Measurements from ENCODE around the gene PRRG2.

Gene PRRG2

DNA sequence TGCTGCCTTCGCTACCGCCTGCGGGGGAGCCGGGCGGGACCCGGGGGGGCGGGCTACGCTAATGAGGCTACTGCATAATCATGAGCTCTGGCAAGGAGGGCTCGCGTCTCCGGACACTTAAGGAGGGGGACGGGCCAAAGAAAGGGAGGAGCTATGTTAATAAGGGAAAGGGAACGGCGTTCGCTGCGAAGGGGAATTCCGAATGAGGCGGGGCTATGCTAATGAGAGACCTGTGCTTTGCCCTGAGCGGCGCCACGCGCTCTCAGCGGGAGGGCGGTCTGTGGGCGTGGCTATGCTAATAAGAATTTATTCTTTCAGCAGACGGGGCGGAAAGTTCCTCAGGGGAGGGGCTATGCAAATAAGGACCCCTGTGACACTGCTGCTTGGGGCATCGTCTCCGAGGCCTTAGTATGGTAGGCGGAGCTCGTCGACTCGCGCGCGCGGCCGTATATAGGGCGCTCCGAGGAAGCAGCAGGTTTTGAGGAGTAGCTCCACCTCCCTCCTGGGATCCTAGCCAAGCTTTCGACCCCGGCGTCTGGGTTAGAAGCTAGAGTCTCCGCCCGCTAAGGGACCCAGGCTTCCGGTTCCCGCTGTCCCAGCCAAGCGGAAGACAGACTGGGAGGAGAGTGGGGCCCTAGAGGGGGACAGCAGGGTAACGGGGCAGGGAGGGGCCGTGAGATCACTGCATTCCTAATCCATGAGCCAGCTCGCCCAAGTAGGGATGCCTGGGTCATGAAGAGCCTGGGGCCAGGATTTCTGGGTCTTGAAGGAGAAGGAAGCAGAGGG is 59.2 kb downstream of the PRRG2 start, which contains the start of gene RRAS:
Gene RRAS (minus strand): TSS at position 31 of the 786 bp plus-strand sequence. CDS start 45 bp downstream, outside the sequence.
- peak within 1 kb of the TSS; percentile 63; the same call in 1 of the 2 replicates for H2AFZ ChIP-seq (ENCODE audit: low read depth)
- H3K79me2 ChIP-seq (ENCODE audit: insufficient read depth, low read depth), result peaks cover 28% of the 10 kb centered on the region

More for the DNA sequence above, 59.2 kb downstream of the PRRG2 start, which contains the start of gene RRAS:
- H3K27me3 ChIP-seq (ENCODE audit: insufficient read depth, low read depth), result peaks cover 14% of the 10 kb centered on the region; the same call in 1 of the 2 replicates
- H3K27ac ChIP-seq, result peak within 1 kb of the TSS; percentile 70
- H3K4me3 ChIP-seq (IDR thresholded peaks at IDR 0.05; ENCODE audit: insufficient read depth, low read depth, low read length), result no peak within 1 kb of the TSS
- H3K9ac ChIP-seq, result peak within 1 kb of the TSS; percentile 42
- no peak for TF ChIP-seq CTCF (conservative IDR thresholded peaks at IDR 0.05; ENCODE audit: low read depth, low read length)
- no peaks in the 10 kb centered on the region for H4K20me1 ChIP-seq (ENCODE audit: insufficient read depth)
- H3K36me3 ChIP-seq (ENCODE audit: insufficient read depth), result no peaks in the 10 kb centered on the region
- H3K4me2 ChIP-seq, result peak within 1 kb of the TSS; percentile 84
- H3K4me1 ChIP-seq (ENCODE audit: low read depth, poor library complexity, severe bottlenecking), result peaks cover 35% of the 10 kb centered on the region
